Astrocyte of the cerebellum (primary cell): Measurements from ENCODE around the gene NUBPL.

ENCODE experiments used
- DNase-seq: peaks from one replicate; pipeline ENCODE4 v3.0.0-alpha.2; 2011; ENCODE audit warnings: low read depth
- H3K4me3 ChIP-seq: 2 replicates; pipeline ENCODE4 v1.5.1; 2011; ENCODE audit warnings: mild to moderate bottlenecking, low read depth, low read length, moderate library complexity
- in situ Hi-C: cut with HindIII; loops from 2 replicates; pipeline ENCODE4 v1.10.0; 2017; ENCODE audit warnings: low sequenced_read_pairs
- TF ChIP-seq, protein P1 (sequence below): IDR thresholded peaks from 2 replicates; pipeline ENCODE4 v1.5.1; 2012; ENCODE audit warnings: low read length, low read depth, moderate library complexity, mild to moderate bottlenecking; ENCODE audit errors: missing control alignments

The NUBPL gene

DNA sequence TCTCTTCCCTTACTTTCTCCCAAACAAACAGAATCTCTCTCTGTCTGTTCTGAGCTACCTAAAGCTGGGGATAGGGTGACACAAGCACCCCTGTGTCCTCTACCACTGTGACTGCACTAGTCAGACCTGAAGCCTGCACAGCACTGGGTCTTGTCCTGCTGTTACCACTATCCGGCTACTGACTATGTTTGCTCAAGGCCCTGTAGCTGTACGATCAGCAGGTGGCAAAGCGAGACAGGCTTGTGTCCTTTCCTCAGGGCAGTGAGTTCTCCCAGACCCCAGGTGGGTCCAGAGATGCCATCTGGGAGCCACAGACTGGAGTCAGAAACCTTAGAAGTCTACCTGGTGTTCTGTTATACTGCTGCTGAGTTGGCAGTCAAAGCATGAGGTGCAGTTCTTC is 116.4 kb downstream of the NUBPL start:
- no peak for DNase-seq
- in situ Hi-C loops = no loop called here
- H3K4me3 ChIP-seq = no peak overlapping the region
- TF ChIP-seq, protein P1, sequence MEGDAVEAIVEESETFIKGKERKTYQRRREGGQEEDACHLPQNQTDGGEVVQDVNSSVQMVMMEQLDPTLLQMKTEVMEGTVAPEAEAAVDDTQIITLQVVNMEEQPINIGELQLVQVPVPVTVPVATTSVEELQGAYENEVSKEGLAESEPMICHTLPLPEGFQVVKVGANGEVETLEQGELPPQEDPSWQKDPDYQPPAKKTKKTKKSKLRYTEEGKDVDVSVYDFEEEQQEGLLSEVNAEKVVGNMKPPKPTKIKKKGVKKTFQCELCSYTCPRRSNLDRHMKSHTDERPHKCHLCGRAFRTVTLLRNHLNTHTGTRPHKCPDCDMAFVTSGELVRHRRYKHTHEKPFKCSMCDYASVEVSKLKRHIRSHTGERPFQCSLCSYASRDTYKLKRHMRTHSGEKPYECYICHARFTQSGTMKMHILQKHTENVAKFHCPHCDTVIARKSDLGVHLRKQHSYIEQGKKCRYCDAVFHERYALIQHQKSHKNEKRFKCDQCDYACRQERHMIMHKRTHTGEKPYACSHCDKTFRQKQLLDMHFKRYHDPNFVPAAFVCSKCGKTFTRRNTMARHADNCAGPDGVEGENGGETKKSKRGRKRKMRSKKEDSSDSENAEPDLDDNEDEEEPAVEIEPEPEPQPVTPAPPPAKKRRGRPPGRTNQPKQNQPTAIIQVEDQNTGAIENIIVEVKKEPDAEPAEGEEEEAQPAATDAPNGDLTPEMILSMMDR = no peak

GRCh38 chr14:31678421-31679249 is 117.4 kb downstream of the NUBPL start:
- TF ChIP-seq, protein P1 = no peak
- in situ Hi-C loops = no loop called here
- H3K4me3 ChIP-seq = no peak overlapping the region
- DNase-seq = no peak

DNA sequence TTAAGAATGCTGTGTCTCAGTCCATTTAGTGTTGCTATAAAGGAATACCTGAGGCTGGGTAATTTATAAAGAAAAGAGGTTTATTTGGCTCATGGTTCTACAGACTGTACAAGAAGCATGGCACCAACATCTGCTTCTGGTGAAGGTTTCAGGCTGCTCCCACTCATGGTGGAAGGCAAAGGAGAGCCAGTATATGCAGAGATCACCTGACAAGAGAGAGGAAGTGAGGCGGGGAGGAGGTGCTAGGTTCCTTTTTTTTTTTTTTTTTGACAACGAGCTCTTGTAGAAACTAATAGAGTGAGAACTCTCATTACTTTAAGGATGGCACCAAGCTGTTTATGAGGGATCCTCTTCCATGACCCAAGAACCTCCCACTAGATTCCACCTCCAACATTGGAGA is 121.6 kb downstream of the NUBPL start:
- no peak overlapping the region for H3K4me3 ChIP-seq
- in situ Hi-C loops = no loop called here
- TF ChIP-seq, protein P1 = no peak
- DNase-seq = no peak

GRCh38 chr14:31687726-31688125 is 126.5 kb downstream of the NUBPL start:
- DNase-seq = no peak
- TF ChIP-seq, protein P1 = no peak
- in situ Hi-C loops = no loop called here
- no peak overlapping the region for H3K4me3 ChIP-seq

DNA sequence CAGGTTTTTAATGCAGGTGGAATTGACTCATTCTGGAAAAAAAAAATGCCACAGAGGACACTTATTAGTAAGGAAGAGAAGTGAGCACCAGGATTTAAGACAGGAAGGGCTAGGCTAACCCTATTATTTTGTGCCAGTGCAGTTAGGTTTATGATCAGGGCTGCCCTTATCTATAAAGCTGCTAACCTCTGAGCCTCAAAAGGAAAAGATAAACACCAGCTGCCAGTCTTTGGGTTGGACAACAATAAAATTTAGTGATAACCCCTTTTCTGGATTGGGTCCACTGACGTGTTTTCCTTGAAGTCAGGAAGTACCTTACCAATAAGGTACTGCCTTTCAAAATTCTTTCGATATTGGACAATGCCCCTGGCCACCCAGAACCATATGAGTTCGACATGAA is 128.9 kb downstream of the NUBPL start:
- TF ChIP-seq, protein P1 = no peak
- no peak for DNase-seq
- in situ Hi-C loops = no loop called here
- H3K4me3 ChIP-seq = no peak overlapping the region

DNA sequence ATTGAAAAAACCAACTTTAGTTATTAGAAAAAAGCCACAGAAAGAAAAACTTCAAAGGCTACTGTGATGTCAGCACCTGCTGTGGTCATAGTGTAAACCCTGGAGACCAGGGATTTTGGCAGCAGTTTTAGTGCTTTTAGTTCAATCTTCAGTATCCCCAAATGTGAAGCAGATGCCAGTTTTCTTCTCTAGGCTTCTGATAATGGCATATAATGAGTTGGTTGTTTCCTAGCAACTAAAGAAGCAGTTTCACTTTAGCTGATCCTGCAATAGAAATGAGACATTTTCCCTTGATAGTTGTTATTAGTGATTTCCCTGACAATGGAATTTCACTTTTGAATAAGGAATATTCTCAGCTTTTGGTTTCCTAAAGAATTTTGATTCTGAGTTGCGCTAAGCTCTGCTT is 131.2 kb downstream of the NUBPL start:
- H3K4me3 ChIP-seq = no peak overlapping the region
- peak; percentile 81 for DNase-seq
- in situ Hi-C loops = no loop called here
- TF ChIP-seq, protein P1 = no peak

GRCh38 chr14:31696378-31696777 is 135.2 kb downstream of the NUBPL start:
- no peak overlapping the region for H3K4me3 ChIP-seq
- in situ Hi-C loops = no loop called here
- DNase-seq = no peak
- TF ChIP-seq, protein P1 = no peak
